Keratinocyte (primary cell): Measurements from ENCODE around the gene DDX50. TPM values are rescaled to one million over a fixed set of nuclear protein-coding genes. Genes with fewer than 3 reads are reported as not detected.

Experiments
- DNase-seq: peaks from one replicate; pipeline ENCODE4 v3.0.0-alpha.2; 2011; ENCODE audit warnings: low read depth, missing footprints, low spot score
- FAIRE-seq: peaks from 2 replicates; lab custom pipeline; 2011; peaks lifted over from hg19 to GRCh38; lab: Jason Lieb, UNC
- H2AFZ ChIP-seq: 2 replicates; pipeline ENCODE4 v1.6.0; 2012; ENCODE audit warnings: low read length, control low read depth, inconsistent platforms; ENCODE audit not compliant: control insufficient read depth
- H3K27ac ChIP-seq: 2 replicates; pipeline ENCODE4 v1.5.1; 2011; ENCODE audit warnings: low read length; ENCODE audit not compliant: control insufficient read depth, insufficient read depth
- H3K27me3 ChIP-seq: 3 replicates; pipeline ENCODE4 v1.6.0; 2011; ENCODE audit warnings: low read length; ENCODE audit not compliant: control insufficient read depth, insufficient read depth; ENCODE audit errors: extremely low read depth
- H3K36me3 ChIP-seq, 2 experiments: 2 replicates in 1 of 2; 3 replicates in 1 of 2; pipeline ENCODE4 v1.5.1; 2011; ENCODE audit warnings: low read length in 2 of 2, mild to moderate bottlenecking in 1 of 2; ENCODE audit not compliant: control insufficient read depth in 2 of 2, insufficient read depth in 2 of 2; ENCODE audit errors: extremely low read depth in 1 of 2
- H3K4me1 ChIP-seq: 3 replicates; pipeline ENCODE4 v1.5.1; 2011; ENCODE audit warnings: low read length; ENCODE audit not compliant: control insufficient read depth, insufficient read depth; ENCODE audit errors: extremely low read depth
- H3K4me2 ChIP-seq: 3 replicates; pipeline ENCODE4 v1.6.0; 2011; ENCODE audit warnings: low read depth, low read length; ENCODE audit not compliant: control insufficient read depth, insufficient read depth; ENCODE audit errors: extremely low read depth
- H3K4me3 ChIP-seq, 3 experiments: fragments of 200-600 bp in 1 of 3; sonication (generic) in 1 of 3; 2 replicates in 2 of 3; 3 replicates in 1 of 3; pipeline ENCODE4 v1.5.1; 2011 to 2016; ENCODE audit warnings: low read length in 3 of 3, mild to moderate bottlenecking in 3 of 3, control low read depth in 2 of 3, inconsistent platforms in 1 of 3, low read depth in 1 of 3, mixed read lengths in 1 of 3, mixed run types in 1 of 3, moderate library complexity in 1 of 3; ENCODE audit not compliant: control insufficient read depth in 2 of 3, insufficient read depth in 2 of 3; ENCODE audit errors: extremely low read depth in 1 of 3
- H3K79me2 ChIP-seq: 2 replicates; pipeline ENCODE4 v1.6.0; 2012; ENCODE audit warnings: low read length; ENCODE audit not compliant: control insufficient read depth, insufficient read depth
- H3K9ac ChIP-seq: 3 replicates; pipeline ENCODE4 v1.6.0; 2011; ENCODE audit warnings: low read length; ENCODE audit not compliant: control insufficient read depth, insufficient read depth; ENCODE audit errors: extremely low read depth
- H3K9me1 ChIP-seq: 3 replicates; pipeline ENCODE4 v1.6.0; 2011; ENCODE audit warnings: low read length; ENCODE audit not compliant: control insufficient read depth, insufficient read depth; ENCODE audit errors: extremely low read depth
- H3K9me3 ChIP-seq: 2 replicates; pipeline ENCODE4 v1.5.1; 2012; ENCODE audit warnings: low read depth, low read length; ENCODE audit not compliant: control insufficient read depth
- H4K20me1 ChIP-seq: 3 replicates; pipeline ENCODE4 v1.6.0; 2011; ENCODE audit warnings: low read length; ENCODE audit not compliant: control insufficient read depth, insufficient read depth; ENCODE audit errors: extremely low read depth
- CTCF ChIP-seq, 3 experiments: IDR thresholded peaks in 1 of 3; conservative IDR thresholded peaks in 1 of 3; optimal IDR thresholded peaks in 1 of 3; 2 replicates in 2 of 3; 3 replicates in 1 of 3; pipeline versions ENCODE3 to v1.5.1; 2011; ENCODE audit warnings: low read length in 3 of 3, mild to moderate bottlenecking in 3 of 3, moderate library complexity in 2 of 3, control low read depth in 1 of 3, inconsistent platforms in 1 of 3; ENCODE audit not compliant: insufficient read depth in 2 of 3; ENCODE audit errors: extremely low read depth in 1 of 3
- EZH2 ChIP-seq: IDR thresholded peaks from one replicate; pipeline ENCODE4 v1.6.1; 2012; ENCODE audit warnings: inconsistent platforms, mild to moderate bottlenecking, low read length, moderate library complexity
- dilution Hi-C: fragments of 300-500 bp; cut with MboI; formaldehyde crosslinking; loops from one replicate; pipeline ENCODE4 v1.7.0; 2020; ENCODE audit warnings: low sequenced_read_pairs; ENCODE audit not compliant: extremely low pct_ligation_motif_present
- polyA plus RNA-seq, 5 experiments: library from polyadenylated mRNA; depleted of rRNA in 3 of 5; stranded (reverse) in 3 of 5; stranded (forward) in 1 of 5; unstranded in 1 of 5; fragments of >200 nt; gene quantifications; 1 replicate in 1 of 5; 2 replicates in 3 of 5; 3 replicates in 1 of 5; pipeline versions ENCODE4 v1.2.1 to v1.2.3, GENCODE V29; 2011 to 2012; ENCODE audit warnings: missing spikeins in 2 of 5, low read depth in 1 of 5, low replicate concordance in 1 of 5

The DDX50 gene
- polyA plus RNA-seq, 1 donor (not counting 4 experiments of a cell fraction or from before 2014, with no cell fraction given): 40.6 TPM

- TF ChIP-seq EZH2: no peak
- TF ChIP-seq CTCF (optimal IDR thresholded peaks at IDR 0.05 in 1 of 3, IDR thresholded peaks at IDR 0.05 in 1 of 3, conservative IDR thresholded peaks at IDR 0.05 in 1 of 3; ENCODE audit: extremely low read depth in 1 of 3, insufficient read depth in 2 of 3, low read length in 3 of 3): no peak
- no peaks in the 10 kb centered on the region for H3K9me1 ChIP-seq
- no peak overlapping the region for H3K9ac ChIP-seq
- dilution Hi-C loops: no loop called here
- H2AFZ ChIP-seq: no peak overlapping the region
- H3K27me3 ChIP-seq: no peaks in the 10 kb centered on the region
- no peak for FAIRE-seq
- no peaks in the 10 kb centered on the region for H4K20me1 ChIP-seq
- no peak overlapping the region for H3K27ac ChIP-seq
- H3K36me3 ChIP-seq: no peaks in the 10 kb centered on the region
- no peaks in the 10 kb centered on the region for H3K9me3 ChIP-seq
- DNase-seq: no peak
- H3K79me2 ChIP-seq: no peaks in the 10 kb centered on the region
- H3K4me2 ChIP-seq: no peak overlapping the region
- no peaks in the 10 kb centered on the region for H3K4me1 ChIP-seq
- H3K4me3 ChIP-seq: no peak overlapping the region
Measured at GRCh38 chr10:68876246-68877138, 24.6 kb upstream of the DDX50 start.

GRCh38 chr10:68877482-68878110, 23.5 kb upstream of the DDX50 start:
- Histone ChIP-seq H3K79me2 (no peaks in the 10 kb centered on the region), H3K27ac (no peak overlapping the region), H3K36me3 (no peaks in the 10 kb centered on the region), H2AFZ (no peak overlapping the region), H3K4me3 (no peak overlapping the region), H3K4me1 (no peaks in the 10 kb centered on the region), H3K9me3 (no peaks in the 10 kb centered on the region), H3K9me1 (no peaks in the 10 kb centered on the region), H4K20me1 (no peaks in the 10 kb centered on the region), H3K9ac (no peak overlapping the region), H3K4me2 (no peak overlapping the region), H3K27me3 (no peaks in the 10 kb centered on the region)
- dilution Hi-C loops: no loop called here
- FAIRE-seq: no peak
- TF ChIP-seq CTCF (optimal IDR thresholded peaks at IDR 0.05 in 1 of 3, IDR thresholded peaks at IDR 0.05 in 1 of 3, conservative IDR thresholded peaks at IDR 0.05 in 1 of 3; ENCODE audit: extremely low read depth in 1 of 3, insufficient read depth in 2 of 3, low read length in 3 of 3): no peak
- TF ChIP-seq EZH2: no peak
- DNase-seq: no peak
